Activated CD4-positive, alpha-beta T cell treated with anti-CD3 and anti-CD28 coated beads, Interleukin-2, amount 10 ng/mL, durations not matched to agents 7 days and 5 days (primary cell): Measurements from ENCODE around the gene TCN2. TPM values are rescaled to one million over a fixed set of nuclear protein-coding genes. Genes with fewer than 3 reads are reported as not detected.
"Not testable (repeated sequence)": the region's sequence is repeated elsewhere in the genome, so short reads cannot be mapped to it uniquely, and the experiment has no call there.

Experiments
- CTCF ChIA-PET: fragments of 350-600 bp; sonication (Branson Sonifier 250); formaldehyde crosslinking; loops from one replicate; lab custom pipeline; 2021; ENCODE audit warnings: antibody characterized with exemption; lab: Charles Lee
- POLR2A ChIA-PET: fragments of 350-600 bp; sonication (Branson Sonifier 250); formaldehyde crosslinking; loops from one replicate; lab custom pipeline; 2021; ENCODE audit warnings: antibody characterized with exemption; lab: Charles Lee
- DNase-seq: peaks from one replicate; pipeline ENCODE4 v3.0.0-alpha.2; 2020
- H3K27ac Mint-ChIP-seq: one replicate; pipeline ENCODE4 v1.8.0; 2021; ENCODE audit warnings: mild to moderate bottlenecking, moderate library complexity, mixed read lengths
- H3K27me3 Mint-ChIP-seq: one replicate; pipeline ENCODE4 v1.8.0; 2021; ENCODE audit warnings: mixed read lengths
- H3K36me3 Mint-ChIP-seq: one replicate; pipeline ENCODE4 v1.8.0; 2021; ENCODE audit warnings: low read depth, mixed read lengths
- H3K4me1 Mint-ChIP-seq: one replicate; pipeline ENCODE4 v1.8.0; 2021; ENCODE audit warnings: mixed read lengths
- H3K4me3 Mint-ChIP-seq: one replicate; pipeline ENCODE4 v1.8.0; 2021; ENCODE audit warnings: mild to moderate bottlenecking, moderate library complexity, mixed read lengths
- H3K9me3 Mint-ChIP-seq: one replicate; pipeline ENCODE4 v1.8.0; 2021; ENCODE audit warnings: mixed read lengths
- total RNA-seq, 2 experiments: library from RNA; stranded (reverse); gene quantifications; one replicate each; pipeline ENCODE4 v1.2.3, GENCODE V29; 2021

Gene TCN2
- total RNA-seq, 2 experiments from 2014 or later, result 0.32 to 0.54 TPM

GRCh38 chr22:30667107-30667493 lies 60.1 kb downstream of the TCN2 start:
- no peak for DNase-seq
- POLR2A ChIA-PET, result no interaction called here
- Mint-ChIP-seq H3K9me3 (no peaks in the 10 kb centered on the region), H3K27ac (peak overlapping the region; percentile 91), H3K4me3 (peak overlapping the region; percentile 95), H3K27me3 (peaks cover 3% of the 10 kb centered on the region), H3K36me3 (peaks cover 18% of the 10 kb centered on the region), H3K4me1 (peaks cover 24% of the 10 kb centered on the region)
- CTCF ChIA-PET, result interaction anchor here (0.9 to 2.0 kb wide), 7 partner anchors 9 to 418 kb away, joined by 3 to 8 read pairs (median 3); partner anchors contain the start of gene SLC35E4

- H3K4me1 Mint-ChIP-seq, result peaks cover 24% of the 10 kb centered on the region
- ChIA-PET POLR2A (interaction anchor here (0.6 kb wide), 1 partner anchor 22 kb away, joined by 5 read pairs; no protein-coding TSS in a partner anchor), CTCF (interaction anchor here (0.9 to 2.0 kb wide), 9 partner anchors 9 to 417 kb away, joined by 3 to 8 read pairs (median 3); partner anchors contain the start of gene SLC35E4)
- H3K9me3 Mint-ChIP-seq, result no peaks in the 10 kb centered on the region
- peaks cover 16% of the 10 kb centered on the region for H3K36me3 Mint-ChIP-seq
- DNase-seq, result peak; percentile 94
- peak within 1 kb of the TSS; percentile 95 for H3K4me3 Mint-ChIP-seq
- H3K27ac Mint-ChIP-seq, result peak within 1 kb of the TSS; percentile 91
- H3K27me3 Mint-ChIP-seq, result peaks cover 3% of the 10 kb centered on the region
Measured at GRCh38 chr22:30667494-30668385, 60.8 kb downstream of the TCN2 start, which contains the start of gene DUSP18. DUSP18 (minus strand) TSS chr22:30667875; CDS start chr22:30664003, 3,872 bp downstream.

DNA sequence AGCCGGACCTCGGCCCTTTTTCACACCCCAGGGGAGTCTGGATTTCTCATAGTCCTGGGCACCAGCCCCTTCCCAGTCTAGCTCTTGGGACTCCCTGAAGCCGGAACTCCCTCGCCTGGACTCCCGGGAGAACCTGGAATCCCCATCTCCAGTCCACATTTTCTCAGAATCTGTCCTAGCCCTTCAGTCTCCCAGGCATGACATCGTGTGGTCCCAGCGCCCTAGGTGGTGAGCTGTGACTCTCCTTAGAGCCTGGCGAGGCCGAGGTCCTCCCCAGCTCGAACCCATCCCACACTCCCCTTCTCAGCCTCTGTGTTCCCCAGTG lies 61.4 kb downstream of the TCN2 start:
- ChIA-PET POLR2A (interaction anchor here (0.6 kb wide), 1 partner anchor 22 kb away, joined by 5 read pairs; no protein-coding TSS in a partner anchor), CTCF (interaction anchor here (1.4 to 1.7 kb wide), 3 partner anchors 26 to 87 kb away, joined by 3 to 8 read pairs (median 4); partner anchors contain the start of gene SLC35E4)
- Mint-ChIP-seq H3K27me3 (peaks cover 3% of the 10 kb centered on the region), H3K4me1 (peaks cover 24% of the 10 kb centered on the region), H3K4me3 (peak overlapping the region; percentile 95), H3K36me3 (peaks cover 10% of the 10 kb centered on the region), H3K27ac (peak overlapping the region; percentile 46), H3K9me3 (no peaks in the 10 kb centered on the region)
- DNase-seq, result no peak

DNA sequence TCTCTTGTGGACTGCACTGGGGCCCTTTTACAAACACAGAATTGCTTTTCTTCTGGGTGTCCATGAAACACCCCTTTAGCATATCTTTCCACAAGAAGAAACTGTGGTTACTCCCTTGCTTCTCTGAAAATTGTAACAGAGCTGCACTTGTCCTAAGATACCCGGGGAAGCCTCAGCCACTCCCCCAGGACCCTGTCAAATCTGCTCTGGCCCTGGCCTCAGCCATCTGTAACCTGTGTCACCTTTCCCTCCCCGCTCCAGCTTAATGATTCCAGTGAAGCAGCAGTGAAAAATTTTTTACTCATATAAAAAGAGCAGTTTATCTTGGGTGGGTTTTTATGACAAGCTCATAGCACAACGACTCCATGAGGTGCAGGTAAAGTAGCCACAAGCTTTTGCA lies 64.1 kb downstream of the TCN2 start:
- ChIA-PET CTCF (interaction anchor here (0.5 to 1.8 kb wide), 5 partner anchors 8 to 723 kb away, joined by 3 to 6 read pairs (median 3); no protein-coding TSS in a partner anchor), POLR2A (no interaction called here)
- peaks cover 14% of the 10 kb centered on the region for H3K4me1 Mint-ChIP-seq
- peaks cover 3% of the 10 kb centered on the region for H3K27me3 Mint-ChIP-seq
- peaks cover 2% of the 10 kb centered on the region for H3K36me3 Mint-ChIP-seq
- H3K4me3 Mint-ChIP-seq, result no peak overlapping the region
- H3K27ac Mint-ChIP-seq, result no peak overlapping the region
- H3K9me3 Mint-ChIP-seq, result no peaks in the 10 kb centered on the region
- DNase-seq, result no peak

DNA sequence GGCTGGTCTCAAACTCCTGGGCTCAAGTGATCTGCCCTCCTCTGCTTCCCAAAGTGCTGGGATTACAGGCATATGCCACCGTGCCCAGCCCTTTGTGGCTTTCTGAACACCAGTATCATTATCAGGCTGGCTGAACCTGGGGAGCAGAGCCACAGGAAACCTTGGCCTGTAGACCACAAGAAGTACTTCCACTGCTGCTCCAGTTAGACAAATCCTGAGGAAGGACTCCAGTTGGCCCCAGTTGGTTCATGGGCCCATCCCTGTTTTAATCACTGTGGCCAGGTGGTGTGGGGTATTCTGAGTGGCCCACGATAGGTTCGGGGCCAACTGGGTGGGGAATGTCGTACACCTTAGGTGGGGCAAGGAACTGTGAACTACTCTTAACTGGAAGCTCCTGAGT lies 66.2 kb downstream of the TCN2 start:
- H3K4me3 Mint-ChIP-seq, result no peak overlapping the region
- ChIA-PET CTCF (interaction anchor here (1.2 to 1.4 kb wide), 2 partner anchors 14 to 38 kb away, joined by 3 to 4 read pairs; partner anchors contain the start of gene SLC35E4), POLR2A (interaction anchor here (1.1 kb wide), 1 partner anchor 9 kb away, joined by 3 read pairs; no protein-coding TSS in a partner anchor)
- no peak overlapping the region for H3K27ac Mint-ChIP-seq
- DNase-seq, result no peak
- H3K36me3 Mint-ChIP-seq, result no peaks in the 10 kb centered on the region
- no peaks in the 10 kb centered on the region for H3K9me3 Mint-ChIP-seq
- peaks cover 6% of the 10 kb centered on the region for H3K4me1 Mint-ChIP-seq
- H3K27me3 Mint-ChIP-seq, result peaks cover 5% of the 10 kb centered on the region

- no peak for DNase-seq
- no peaks in the 10 kb centered on the region for H3K9me3 Mint-ChIP-seq
- peaks cover 6% of the 10 kb centered on the region for H3K27me3 Mint-ChIP-seq
- no peak overlapping the region for H3K27ac Mint-ChIP-seq
- no peaks in the 10 kb centered on the region for H3K36me3 Mint-ChIP-seq
- no peak overlapping the region for H3K4me3 Mint-ChIP-seq
- CTCF ChIA-PET, result no interaction called here
- no peaks in the 10 kb centered on the region for H3K4me1 Mint-ChIP-seq
- POLR2A ChIA-PET, result no interaction called here
Measured at GRCh38 chr22:30674482-30674881, 67.5 kb downstream of the TCN2 start.

DNA sequence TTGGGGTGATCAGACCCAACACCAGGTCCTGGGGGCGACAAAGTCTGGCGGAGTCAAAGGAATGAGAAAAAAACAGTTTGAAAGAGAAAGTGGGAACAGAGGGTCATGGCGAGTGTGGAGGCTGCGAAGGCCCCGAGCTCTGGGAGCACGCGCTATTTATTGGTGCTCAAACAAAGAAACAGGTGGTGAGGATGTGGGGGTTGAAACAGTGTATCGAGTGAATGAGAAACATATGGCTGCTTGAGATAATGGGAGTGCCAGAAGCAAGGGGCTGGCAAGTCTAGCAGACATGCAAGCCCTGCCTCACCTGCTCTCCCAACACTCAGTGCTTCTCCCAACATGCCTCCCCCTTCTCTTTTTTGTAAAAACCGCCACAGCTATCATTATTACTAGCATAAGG lies 68.5 kb downstream of the TCN2 start:
- DNase-seq, result no peak
- ChIA-PET CTCF (no interaction called here), POLR2A (no interaction called here)
- Mint-ChIP-seq H3K27me3 (peaks cover 7% of the 10 kb centered on the region), H3K4me1 (no peaks in the 10 kb centered on the region), H3K27ac (no peak overlapping the region), H3K36me3 (no peaks in the 10 kb centered on the region), H3K9me3 (no peaks in the 10 kb centered on the region), H3K4me3 (no peak overlapping the region)

- H3K9me3 Mint-ChIP-seq, H3K4me1 Mint-ChIP-seq, POLR2A ChIA-PET, CTCF ChIA-PET, DNase-seq, H3K27ac Mint-ChIP-seq, H3K36me3 Mint-ChIP-seq, H3K4me3 Mint-ChIP-seq, H3K27me3 Mint-ChIP-seq: not testable (repeated sequence)
Measured at GRCh38 chr22:30676565-30676964, 69.6 kb downstream of the TCN2 start.

Other genes with a start within 250 kb of the TCN2 start
- gene RNF215, start 219.8 kb upstream of the TCN2 start, total RNA-seq, result 1 to 10 TPM; 9.8 to 9.9 TPM
- gene SEC14L2, start 210.2 kb upstream of the TCN2 start, total RNA-seq, result 10 to 100 TPM in 1 of 2 experiments, 1 to 10 TPM in 1; 7.6 to 10.5 TPM
- 10 to 100 TPM; 34.5 to 40.0 TPM for gene MTFP1, start 181.4 kb upstream of the TCN2 start, total RNA-seq
- not detected for gene SEC14L3, start 135.2 kb upstream of the TCN2 start, total RNA-seq
- not detected for gene SEC14L4, start 101.5 kb upstream of the TCN2 start, total RNA-seq
- gene SEC14L6, start 60.4 kb upstream of the TCN2 start, total RNA-seq, result not detected
- not detected for gene GAL3ST1, start 32.5 kb upstream of the TCN2 start, total RNA-seq
- gene PES1, start 15.3 kb upstream of the TCN2 start, total RNA-seq, result 10 to 100 TPM; 58.5 to 62.7 TPM
- gene SLC35E4, start 28.6 kb downstream of the TCN2 start, total RNA-seq, result 1 to 10 TPM; 1.8 to 2.5 TPM
- 10 to 100 TPM in 1 of 2 experiments, 1 to 10 TPM in 1; 9.8 to 12.2 TPM for gene DUSP18, start 60.7 kb downstream of the TCN2 start, total RNA-seq
- gene OSBP2, start 87.7 kb downstream of the TCN2 start, total RNA-seq, result 1 to 10 TPM; 1.1 TPM